ENCODE measurements around the gene IL20.

IL20 gene

GRCh38 chr1:206911064-206911663 is 45.7 kb downstream of the IL20 start:
- peaks cover 7% of the 10 kb centered on the region for H3K36me3 Mint-ChIP-seq
- H3K4me1 Mint-ChIP-seq (ENCODE audit: low read depth), result peaks cover 88% of the 10 kb centered on the region
- no peaks in the 10 kb centered on the region for H3K27me3 Mint-ChIP-seq
- peak overlapping the region; percentile 81 for H3K27ac Mint-ChIP-seq
- no peaks in the 10 kb centered on the region for H3K9me3 Mint-ChIP-seq (ENCODE audit: low read depth)
- H3K4me3 Mint-ChIP-seq, result peak overlapping the region; percentile 59

GRCh38 chr1:206912445-206913095 is 47.1 kb downstream of the IL20 start:
- no peaks in the 10 kb centered on the region for H3K27me3 Mint-ChIP-seq
- H3K4me3 Mint-ChIP-seq, result peak overlapping the region; percentile 38
- no peaks in the 10 kb centered on the region for H3K9me3 Mint-ChIP-seq (ENCODE audit: low read depth)
- H3K27ac Mint-ChIP-seq, result peak overlapping the region; percentile 93
- H3K4me1 Mint-ChIP-seq (ENCODE audit: low read depth), result peaks cover 89% of the 10 kb centered on the region
- H3K36me3 Mint-ChIP-seq, result peaks cover 9% of the 10 kb centered on the region

DNA sequence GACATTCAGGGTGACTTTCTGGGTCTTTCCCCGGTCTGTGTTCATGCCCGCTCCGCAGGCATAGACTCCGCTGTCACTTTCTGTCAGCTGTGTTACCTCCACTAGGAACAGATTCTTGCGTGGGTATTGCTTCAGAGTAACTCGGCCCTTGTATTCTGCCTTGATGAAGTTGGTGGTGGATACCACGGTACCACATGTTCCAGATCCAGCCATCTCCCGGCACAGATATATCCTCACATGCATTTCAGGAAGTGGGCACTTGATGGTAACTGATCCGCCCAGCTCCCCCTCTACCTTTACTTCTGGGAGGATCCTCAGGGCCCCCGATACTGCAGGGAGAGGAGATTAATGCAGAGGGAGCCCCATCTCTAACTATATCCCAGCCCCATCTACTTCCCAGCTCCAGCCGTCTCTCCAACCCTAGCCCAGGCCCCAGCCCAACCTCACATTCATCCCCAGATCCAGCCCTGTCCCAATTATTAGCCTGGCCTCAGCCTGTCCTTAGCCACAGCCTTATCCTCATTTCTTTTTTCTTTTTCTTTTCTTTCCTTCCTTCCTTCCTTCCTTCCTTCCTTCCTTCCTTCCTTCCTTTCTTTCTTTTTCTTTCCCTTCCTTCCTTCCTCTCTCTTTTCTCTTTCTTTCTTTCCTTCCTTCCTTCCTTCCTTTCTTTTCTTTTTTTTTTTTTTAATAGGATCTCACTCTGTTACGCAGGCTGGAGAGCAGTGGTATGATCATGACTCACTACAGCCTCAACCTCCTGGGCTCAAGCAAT is 48.5 kb downstream of the IL20 start:
- Mint-ChIP-seq H3K27ac (peak overlapping the region; percentile 93), H3K36me3 (peaks cover 6% of the 10 kb centered on the region), H3K4me1 (ENCODE audit: low read depth) (peaks cover 87% of the 10 kb centered on the region), H3K27me3 (no peaks in the 10 kb centered on the region), H3K9me3 (ENCODE audit: low read depth) (no peaks in the 10 kb centered on the region), H3K4me3 (peak overlapping the region; percentile 48)

- Mint-ChIP-seq H3K27ac (peak overlapping the region; percentile 93), H3K27me3 (no peaks in the 10 kb centered on the region), H3K4me3 (no peak overlapping the region), H3K9me3 (ENCODE audit: low read depth) (no peaks in the 10 kb centered on the region), H3K4me1 (ENCODE audit: low read depth) (peaks cover 91% of the 10 kb centered on the region), H3K36me3 (peaks cover 9% of the 10 kb centered on the region)
These were observed 49.8 kb downstream of the IL20 start for GRCh38 chr1:206915030-206915735.

GRCh38 chr1:206916000-206916709 is 50.7 kb downstream of the IL20 start:
- Mint-ChIP-seq H3K4me1 (ENCODE audit: low read depth) (peaks cover 92% of the 10 kb centered on the region), H3K36me3 (peaks cover 9% of the 10 kb centered on the region), H3K9me3 (ENCODE audit: low read depth) (no peaks in the 10 kb centered on the region), H3K27me3 (no peaks in the 10 kb centered on the region), H3K4me3 (no peak overlapping the region), H3K27ac (peak overlapping the region; percentile 93)

DNA sequence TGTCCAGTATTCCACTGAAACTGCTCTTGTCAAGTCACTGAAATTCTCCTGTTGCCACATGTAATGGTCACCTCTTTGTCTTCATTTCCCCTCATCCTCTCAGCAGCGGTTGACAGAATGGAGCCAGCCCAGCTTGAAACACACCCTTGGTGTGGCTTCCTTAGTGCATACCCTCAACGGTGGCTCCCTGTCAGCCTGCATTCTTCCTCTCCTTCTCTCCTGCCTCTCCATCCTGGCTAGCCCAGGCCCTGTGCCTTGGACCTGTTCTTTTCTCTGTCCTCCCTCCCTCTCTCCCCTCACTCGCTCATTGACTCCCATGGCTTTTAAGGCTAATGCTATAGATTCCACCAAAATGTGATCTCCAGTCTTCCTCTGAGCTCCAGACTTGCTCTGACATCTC is 52.7 kb downstream of the IL20 start:
- H3K4me1 Mint-ChIP-seq (ENCODE audit: low read depth), result peaks cover 78% of the 10 kb centered on the region

More for the DNA sequence above, 52.7 kb downstream of the IL20 start:
- Mint-ChIP-seq H3K27me3 (no peaks in the 10 kb centered on the region), H3K27ac (peak overlapping the region; percentile 93), H3K9me3 (ENCODE audit: low read depth) (no peaks in the 10 kb centered on the region), H3K4me3 (no peak overlapping the region), H3K36me3 (peaks cover 9% of the 10 kb centered on the region)

Measured in activated naive CD8-positive, alpha-beta T cell (primary cell).